Mesangial cell (primary cell): Measurements from ENCODE around the gene MMP17. TPM values are rescaled to one million over a fixed set of nuclear protein-coding genes. Genes with fewer than 3 reads are reported as not detected.

Experiments
- total RNA-seq: library from RNA; depleted of rRNA; stranded (reverse); fragments of >200 nt; gene quantifications from 2 replicates; pipeline ENCODE4 v1.2.3, GENCODE V29; 2015

MMP17 gene
- 3.3 and 3.9 TPM in 2 replicates for total RNA-seq

GRCh38 chr12:131827961-131828534 is at the start of gene MMP17:
MMP17 (plus strand) TSS chr12:131828393; CDS start chr12:131828495, 102 bp downstream.

GRCh38 chr12:131894313-131894860 is 66.2 kb downstream of the MMP17 start, which contains the start of gene ULK1:
ULK1 (plus strand) TSS chr12:131894622; CDS start chr12:131895002, 380 bp downstream.

Other genes with a start within 250 kb of the MMP17 start
- gene SFSWAP, start 117.3 kb upstream of the MMP17 start, total RNA-seq, result 14.5 and 19.4 TPM in 2 replicates
- 12.7 and 23.7 TPM in 2 replicates for gene ULK1, start 66.2 kb downstream of the MMP17 start, total RNA-seq
- gene PUS1, start 100.9 kb downstream of the MMP17 start, total RNA-seq, result 15.3 and 26.2 TPM in 2 replicates
- gene EP400, start 121.5 kb downstream of the MMP17 start, total RNA-seq, result 20.9 and 22.3 TPM in 2 replicates